BE2C (cell line): ENCODE results near the gene TBC1D17.

Experiments used
- DNase-seq: peaks from one replicate; pipeline ENCODE4 v3.0.0-alpha.2; 2020
- H3K27me3 ChIP-seq: fragments of 250-450 bp; sonication (Bioruptor Pico); 2 replicates; pipeline ENCODE4 v1.5.1; 2020; ENCODE audit warnings: mild to moderate bottlenecking
- H3K36me3 ChIP-seq: fragments of 250-450 bp; sonication (Bioruptor Pico); 2 replicates; pipeline ENCODE4 v1.5.1; 2020; ENCODE audit warnings: mild to moderate bottlenecking
- H3K4me1 ChIP-seq: fragments of 250-450 bp; sonication (Bioruptor Pico); 2 replicates; pipeline ENCODE4 v1.5.1; 2020
- H3K4me3 ChIP-seq: 2 replicates; pipeline ENCODE4 v1.5.1; 2011; ENCODE audit warnings: low read depth, low read length
- H3K9me3 ChIP-seq: fragments of 250-450 bp; sonication (Bioruptor Pico); 2 replicates; pipeline ENCODE4 v1.5.1; 2020
- TF ChIP-seq, protein P1 (sequence below): IDR thresholded peaks from 2 replicates; pipeline ENCODE4 v1.5.1; 2012; ENCODE audit warnings: mild to moderate bottlenecking, low read depth, low read length

Gene TBC1D17

DNA sequence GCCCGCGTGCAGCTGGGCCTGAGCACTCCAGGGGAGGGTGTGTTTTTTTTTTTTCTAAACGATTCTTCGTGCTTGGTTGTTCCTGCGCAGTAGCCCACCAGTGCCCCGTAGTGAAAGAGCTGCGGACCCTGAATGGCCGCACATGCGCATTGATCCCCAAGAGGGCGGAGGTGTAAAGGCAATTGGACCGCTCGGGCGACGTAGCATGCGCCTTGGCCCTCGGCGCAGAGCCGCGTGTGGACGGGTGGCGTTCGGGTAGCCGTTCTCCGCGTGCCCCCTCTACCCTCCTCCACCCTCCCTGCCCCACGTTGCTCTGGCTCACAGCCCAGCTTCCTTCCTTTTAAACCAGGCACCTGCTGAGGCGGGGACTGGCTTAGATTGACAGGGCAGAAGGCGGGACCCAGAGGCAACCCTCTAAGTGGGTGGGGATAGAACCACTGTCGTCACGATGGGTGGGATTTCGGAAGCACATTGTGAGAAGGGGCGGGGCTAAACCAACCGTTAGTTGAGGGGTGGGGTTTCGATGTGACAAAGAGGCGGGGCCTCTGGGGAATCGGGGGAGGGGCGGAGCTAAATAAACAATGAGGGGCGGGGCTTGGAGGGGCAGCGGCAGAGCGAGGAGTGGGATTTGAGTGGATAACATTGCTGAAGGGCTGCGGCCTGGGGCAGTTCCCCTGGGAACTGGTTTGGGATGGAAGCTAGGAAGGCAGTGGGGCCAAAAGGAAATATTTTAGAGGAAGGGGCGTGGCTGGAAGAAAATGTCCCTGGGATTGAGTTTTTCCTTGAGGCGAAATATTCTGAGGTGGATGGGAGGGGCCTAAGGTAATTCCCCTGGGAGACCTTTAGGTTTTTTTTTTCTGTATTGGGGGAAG lies 52.3 kb downstream of the TBC1D17 start:
- Histone ChIP-seq H3K36me3 (peaks cover 29% of the 10 kb centered on the region), H3K4me1 (peaks cover under 1% of the 10 kb centered on the region), H3K4me3 (peak overlapping the region; percentile 64), H3K9me3 (no peaks in the 10 kb centered on the region), H3K27me3 (no peaks in the 10 kb centered on the region)
- peak; percentile 99 for DNase-seq
- TF ChIP-seq, protein P1, sequence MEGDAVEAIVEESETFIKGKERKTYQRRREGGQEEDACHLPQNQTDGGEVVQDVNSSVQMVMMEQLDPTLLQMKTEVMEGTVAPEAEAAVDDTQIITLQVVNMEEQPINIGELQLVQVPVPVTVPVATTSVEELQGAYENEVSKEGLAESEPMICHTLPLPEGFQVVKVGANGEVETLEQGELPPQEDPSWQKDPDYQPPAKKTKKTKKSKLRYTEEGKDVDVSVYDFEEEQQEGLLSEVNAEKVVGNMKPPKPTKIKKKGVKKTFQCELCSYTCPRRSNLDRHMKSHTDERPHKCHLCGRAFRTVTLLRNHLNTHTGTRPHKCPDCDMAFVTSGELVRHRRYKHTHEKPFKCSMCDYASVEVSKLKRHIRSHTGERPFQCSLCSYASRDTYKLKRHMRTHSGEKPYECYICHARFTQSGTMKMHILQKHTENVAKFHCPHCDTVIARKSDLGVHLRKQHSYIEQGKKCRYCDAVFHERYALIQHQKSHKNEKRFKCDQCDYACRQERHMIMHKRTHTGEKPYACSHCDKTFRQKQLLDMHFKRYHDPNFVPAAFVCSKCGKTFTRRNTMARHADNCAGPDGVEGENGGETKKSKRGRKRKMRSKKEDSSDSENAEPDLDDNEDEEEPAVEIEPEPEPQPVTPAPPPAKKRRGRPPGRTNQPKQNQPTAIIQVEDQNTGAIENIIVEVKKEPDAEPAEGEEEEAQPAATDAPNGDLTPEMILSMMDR: no peak

- no peaks in the 10 kb centered on the region for H3K9me3 ChIP-seq
- H3K4me3 ChIP-seq: peak overlapping the region; percentile 64
- peaks cover 26% of the 10 kb centered on the region for H3K36me3 ChIP-seq
- H3K4me1 ChIP-seq: no peaks in the 10 kb centered on the region
- TF ChIP-seq, protein P1: no peak
- peak; percentile 50 for DNase-seq
- H3K27me3 ChIP-seq: no peaks in the 10 kb centered on the region
Measured at GRCh38 chr19:49930483-49931011, 53.0 kb downstream of the TBC1D17 start.

- no peak overlapping the region for H3K4me3 ChIP-seq
- H3K36me3 ChIP-seq: peaks cover 17% of the 10 kb centered on the region
- H3K9me3 ChIP-seq: no peaks in the 10 kb centered on the region
- no peaks in the 10 kb centered on the region for H3K27me3 ChIP-seq
- no peak for DNase-seq
- TF ChIP-seq, protein P1: no peak
- no peaks in the 10 kb centered on the region for H3K4me1 ChIP-seq
Measured at GRCh38 chr19:49931293-49932040, 54.0 kb downstream of the TBC1D17 start.

DNA sequence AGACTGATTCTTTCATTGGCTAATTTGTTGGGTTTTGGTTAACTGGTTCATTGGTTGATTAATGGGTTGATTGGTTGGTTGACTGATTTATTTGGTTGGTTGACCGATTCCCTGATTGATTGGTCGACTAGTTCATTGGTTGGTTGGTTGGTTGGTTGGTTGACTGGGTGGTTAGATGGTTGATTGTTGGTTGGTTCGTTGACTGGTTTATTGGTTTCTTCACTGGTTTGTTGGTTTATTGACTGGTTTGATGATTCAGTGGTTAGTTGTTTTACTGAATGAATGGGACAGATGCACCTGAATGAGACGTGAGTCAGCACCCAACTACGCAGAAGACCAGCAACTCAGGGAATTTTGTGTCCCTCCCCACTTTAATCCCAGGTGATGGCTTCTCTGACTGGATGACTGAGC lies 54.5 kb downstream of the TBC1D17 start:
- peaks cover 11% of the 10 kb centered on the region for H3K36me3 ChIP-seq
- TF ChIP-seq, protein P1: no peak

GRCh38 chr19:49932731-49933131 lies 55.2 kb downstream of the TBC1D17 start:
- TF ChIP-seq, protein P1: no peak
- H3K9me3 ChIP-seq: no peaks in the 10 kb centered on the region
- H3K4me1 ChIP-seq: no peaks in the 10 kb centered on the region
- H3K4me3 ChIP-seq: no peak overlapping the region
- no peak for DNase-seq
- peaks cover 4% of the 10 kb centered on the region for H3K36me3 ChIP-seq
- H3K27me3 ChIP-seq: no peaks in the 10 kb centered on the region

More for the DNA sequence above, 54.5 kb downstream of the TBC1D17 start:
- Histone ChIP-seq H3K4me3 (no peak overlapping the region), H3K27me3 (no peaks in the 10 kb centered on the region), H3K9me3 (no peaks in the 10 kb centered on the region), H3K4me1 (no peaks in the 10 kb centered on the region)
- no peak for DNase-seq
